SKM-1 (cell line): ENCODE data around the gene PIP5KL1.

Source experiments
- DNase-seq: peaks from one replicate; lab custom pipeline; 2025; ENCODE audit not compliant: unreplicated experiment; lab: John Stamatoyannopoulos, UW

PIP5KL1 gene

DNA sequence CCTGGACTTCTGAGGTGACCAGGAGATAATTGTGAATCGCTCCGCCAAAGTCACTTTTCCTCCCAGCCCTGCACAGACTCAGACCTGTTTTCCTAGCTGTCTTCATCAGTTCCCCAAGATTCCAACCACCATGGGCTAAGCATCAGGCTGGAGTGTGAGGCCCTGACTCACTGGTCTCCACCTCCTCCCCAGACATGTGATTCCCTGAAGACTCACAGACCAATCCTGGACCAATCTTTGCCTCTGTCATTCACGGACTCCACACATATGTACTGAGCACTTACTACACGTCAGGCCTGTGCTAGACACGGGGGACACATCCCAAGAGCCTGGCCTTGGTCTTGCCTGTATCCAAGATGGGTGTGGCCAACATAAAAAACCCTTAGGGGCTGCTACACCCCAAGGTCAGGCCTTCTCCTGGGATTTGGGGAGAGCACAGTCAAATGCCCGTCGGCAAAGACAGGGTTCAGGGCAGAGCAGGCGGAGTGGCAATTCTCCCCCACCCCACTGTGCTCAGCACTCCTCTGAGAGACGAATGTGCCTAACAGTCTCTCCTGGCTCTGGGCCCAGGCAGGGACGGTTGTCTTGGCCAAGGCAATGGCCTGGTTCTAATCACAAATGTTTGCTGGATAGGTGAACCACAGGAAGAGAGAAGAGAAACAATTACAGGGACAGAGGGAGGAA is 38.3 kb upstream of the PIP5KL1 start:
- DNase-seq: no peak

DNA sequence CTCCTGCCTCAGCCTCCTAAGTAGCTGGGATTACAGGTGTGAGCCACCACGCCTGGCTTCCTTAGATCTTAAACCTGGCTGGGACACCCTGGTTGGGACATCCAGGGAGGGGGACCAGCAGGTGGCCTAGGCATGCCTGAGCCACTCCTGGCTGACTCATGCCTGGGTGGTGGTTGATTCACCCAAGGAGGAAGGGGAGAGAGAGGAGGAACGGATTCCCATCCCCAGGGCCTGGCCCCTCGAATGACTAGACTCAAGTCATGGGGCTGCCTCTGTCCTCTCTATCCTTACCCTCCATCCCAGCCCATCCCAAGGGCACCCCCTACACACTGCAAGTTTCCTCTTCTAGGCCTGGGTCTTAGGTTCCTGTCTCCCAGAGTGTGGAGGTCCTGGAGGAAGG is 37.5 kb upstream of the PIP5KL1 start:
- no peak for DNase-seq

GRCh38 chr9:127967151-127967809 is 36.7 kb upstream of the PIP5KL1 start:
- no peak for DNase-seq

GRCh38 chr9:127966416-127967150 is 36.0 kb upstream of the PIP5KL1 start:
- no peak for DNase-seq

DNA sequence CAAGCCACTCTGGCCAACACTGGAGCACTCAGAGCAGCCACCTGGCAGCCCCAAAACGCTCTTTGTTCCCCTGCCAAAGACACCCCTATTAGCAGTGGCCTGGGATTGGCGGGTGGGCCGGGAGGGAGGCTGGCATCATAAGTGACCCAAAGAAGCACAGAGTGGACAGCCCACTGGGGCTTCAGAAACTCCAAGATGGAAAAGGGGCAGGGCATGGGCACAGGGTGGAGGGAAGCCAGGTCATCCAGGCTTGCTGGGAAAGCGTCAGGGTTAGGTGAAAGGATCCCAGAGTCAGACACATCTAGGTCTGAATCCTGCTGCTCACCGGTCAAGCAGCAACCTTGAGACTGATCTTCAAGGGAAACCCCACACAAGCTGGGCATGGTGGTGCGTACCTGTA is 35.4 kb upstream of the PIP5KL1 start:
- DNase-seq: no peak

- DNase-seq: no peak
These were observed 32.9 kb upstream of the PIP5KL1 start for GRCh38 chr9:127963359-127964064.

- no peak for DNase-seq
These were observed 32.4 kb upstream of the PIP5KL1 start for GRCh38 chr9:127963041-127963358.

DNA sequence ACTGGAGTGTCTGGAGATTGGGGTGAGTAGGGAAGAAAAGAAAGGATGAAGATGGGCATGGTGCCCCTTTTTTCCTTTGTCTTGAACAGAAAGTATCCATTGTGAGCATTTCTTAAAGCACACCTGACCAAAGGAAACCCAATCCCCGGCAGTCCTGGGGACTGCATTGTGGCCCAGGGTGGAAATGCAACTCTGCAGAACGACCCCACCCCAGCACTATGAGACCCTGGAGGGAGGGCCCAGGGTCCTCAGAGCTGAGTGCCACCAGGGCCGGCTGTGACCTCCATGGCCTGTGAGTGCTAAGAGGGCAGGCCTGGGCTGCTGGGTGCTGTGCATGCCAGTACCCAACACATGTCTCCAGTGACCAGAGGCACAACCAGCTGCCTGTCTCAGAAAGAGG is 31.7 kb upstream of the PIP5KL1 start:
- no peak for DNase-seq

GRCh38 chr9:127961613-127962155 is 31.1 kb upstream of the PIP5KL1 start:
- no peak for DNase-seq

- DNase-seq: no peak
These were observed 30.5 kb upstream of the PIP5KL1 start for GRCh38 chr9:127961155-127961490.

DNA sequence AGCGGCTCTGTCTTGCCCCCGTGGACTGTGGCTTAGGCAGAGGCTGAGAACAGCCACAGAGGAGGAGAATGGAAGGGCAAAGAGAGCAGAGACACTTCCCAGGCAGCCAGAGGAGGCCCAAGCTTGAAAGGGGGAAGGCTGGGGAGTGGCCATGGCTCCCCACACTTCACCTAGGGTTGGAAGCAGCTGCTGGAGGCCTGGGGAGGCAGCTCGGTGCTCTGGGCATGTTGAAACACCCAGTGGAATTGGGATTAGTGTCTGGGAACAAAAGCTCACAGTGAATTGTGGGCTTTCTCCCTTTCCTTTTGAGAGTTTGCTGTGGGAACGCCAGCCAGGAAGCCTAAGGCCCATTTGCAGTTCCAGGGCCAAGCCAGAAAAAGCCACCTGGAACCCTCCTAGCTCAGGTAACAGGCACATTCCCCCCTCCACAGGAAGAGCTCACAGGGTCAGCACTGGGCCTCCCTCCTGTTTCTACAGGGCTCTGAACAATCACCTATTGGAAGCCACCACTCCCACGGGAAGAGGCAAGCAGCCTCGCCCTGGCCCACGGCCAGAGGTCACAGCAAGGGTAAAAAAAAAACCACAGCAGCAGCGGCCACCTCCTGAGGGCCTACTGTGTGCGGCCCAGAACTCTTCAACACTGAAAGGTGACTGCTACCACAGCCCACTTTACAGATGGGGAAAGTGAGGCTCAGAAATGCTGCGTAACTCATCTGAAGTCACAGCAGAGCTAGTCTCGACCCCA is 30.0 kb upstream of the PIP5KL1 start:
- no peak for DNase-seq

DNA sequence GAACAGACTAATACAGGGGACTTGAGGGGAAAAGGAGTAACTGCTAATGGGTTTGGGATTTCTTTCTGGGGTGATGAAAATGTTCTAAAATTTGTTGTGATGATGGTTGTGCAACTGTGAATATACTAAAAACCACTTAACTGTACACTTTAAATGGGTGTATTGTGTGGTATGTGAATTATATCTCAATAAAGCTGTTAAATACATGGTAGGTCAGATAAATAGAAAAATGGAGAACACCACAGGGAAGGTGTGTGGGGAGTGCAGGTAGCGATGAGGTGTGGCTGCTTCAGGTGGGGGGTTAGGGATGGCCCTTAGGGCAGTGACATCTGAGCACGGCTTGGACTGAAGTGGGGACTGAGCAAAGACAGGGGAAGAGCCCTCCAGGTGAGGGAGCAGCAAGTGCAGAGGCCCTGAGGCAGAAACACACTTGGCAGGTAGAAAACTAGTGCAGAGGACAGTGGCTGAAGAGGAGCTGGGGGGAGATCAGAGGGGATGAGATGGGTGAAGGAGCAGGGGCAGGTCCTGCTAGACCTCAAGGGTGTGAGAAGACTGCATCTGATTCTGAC is 29.3 kb upstream of the PIP5KL1 start:
- no peak for DNase-seq

- no peak for DNase-seq
These were observed 28.8 kb upstream of the PIP5KL1 start for GRCh38 chr9:127959398-127959797.

- no peak for DNase-seq
These were observed 28.2 kb upstream of the PIP5KL1 start for GRCh38 chr9:127958728-127959127.

GRCh38 chr9:127955294-127956015 is 24.9 kb upstream of the PIP5KL1 start:
- DNase-seq: no peak

GRCh38 chr9:127954831-127955293 is 24.3 kb upstream of the PIP5KL1 start:
- no peak for DNase-seq

GRCh38 chr9:127953768-127954505 is 23.4 kb upstream of the PIP5KL1 start:
- DNase-seq: no peak

DNA sequence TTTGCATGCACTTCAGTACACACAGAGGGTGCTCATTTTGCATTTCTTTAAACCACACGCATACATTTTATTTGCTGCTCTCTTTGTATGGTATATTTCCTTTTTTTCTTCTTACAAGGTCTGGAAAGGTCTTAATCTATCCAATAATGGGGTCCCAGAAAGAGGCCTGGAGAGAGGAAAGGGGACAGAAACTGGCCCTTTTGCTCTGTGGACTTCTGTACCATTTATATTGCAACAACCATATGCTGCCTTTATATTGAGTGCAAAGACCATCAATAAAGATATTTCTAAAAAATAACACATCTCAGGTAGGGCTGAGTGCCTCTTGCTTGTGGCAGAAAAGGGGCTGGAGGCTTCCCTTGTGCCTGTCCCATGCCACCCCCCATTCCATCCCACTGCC is 22.6 kb upstream of the PIP5KL1 start:
- DNase-seq: no peak
